ENCODE data around the gene IFNLR1.

IFNLR1 gene

DNA sequence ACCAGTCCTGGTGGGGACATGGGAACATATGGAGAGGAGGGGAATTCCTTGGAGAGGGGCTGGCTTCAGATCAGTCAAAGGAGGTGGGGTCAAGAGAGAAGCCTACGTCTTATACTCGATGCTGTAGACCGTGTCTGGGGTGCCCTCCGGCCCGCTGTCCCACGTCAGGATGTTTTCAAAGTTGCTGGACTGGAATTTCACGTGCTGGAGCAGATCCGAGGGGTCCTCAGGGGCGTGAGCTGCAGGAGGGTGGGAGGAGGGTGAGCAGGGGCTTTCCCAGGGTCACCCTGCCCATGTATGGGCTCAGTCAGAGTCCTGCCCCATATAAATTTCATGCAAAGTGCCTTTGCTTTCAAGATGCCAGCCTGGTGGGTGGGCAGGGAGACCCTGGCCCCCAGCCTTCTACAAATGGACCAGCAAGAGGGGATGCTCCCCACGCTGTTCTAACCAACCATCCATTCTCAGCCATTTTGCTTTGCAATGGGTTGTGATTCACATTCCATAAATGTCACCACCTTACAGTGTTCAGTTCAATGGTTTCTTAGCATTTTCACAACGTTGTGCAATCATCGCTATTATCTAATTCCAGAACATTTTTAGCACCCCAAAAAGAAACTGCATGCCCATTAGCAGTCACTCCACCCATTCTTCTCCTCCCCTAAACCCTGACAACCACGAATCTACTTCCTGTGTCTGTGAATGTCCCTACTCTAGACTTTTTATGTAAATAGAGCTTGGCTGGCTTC, 48.4 kb downstream of the IFNLR1 start (continued):
- no peak for TF ChIP-seq OSR1 (CRISPR knock-in tag; IDR thresholded peaks at IDR 0.05)
- TF ChIP-seq TOX (CRISPR knock-in tag; IDR thresholded peaks at IDR 0.05; ENCODE audit: borderline replicate concordance), result no peak
- no peak for TF ChIP-seq ARNTL (CRISPR knock-in tag; IDR thresholded peaks at IDR 0.05; ENCODE audit: borderline replicate concordance, low read depth)

DNA sequence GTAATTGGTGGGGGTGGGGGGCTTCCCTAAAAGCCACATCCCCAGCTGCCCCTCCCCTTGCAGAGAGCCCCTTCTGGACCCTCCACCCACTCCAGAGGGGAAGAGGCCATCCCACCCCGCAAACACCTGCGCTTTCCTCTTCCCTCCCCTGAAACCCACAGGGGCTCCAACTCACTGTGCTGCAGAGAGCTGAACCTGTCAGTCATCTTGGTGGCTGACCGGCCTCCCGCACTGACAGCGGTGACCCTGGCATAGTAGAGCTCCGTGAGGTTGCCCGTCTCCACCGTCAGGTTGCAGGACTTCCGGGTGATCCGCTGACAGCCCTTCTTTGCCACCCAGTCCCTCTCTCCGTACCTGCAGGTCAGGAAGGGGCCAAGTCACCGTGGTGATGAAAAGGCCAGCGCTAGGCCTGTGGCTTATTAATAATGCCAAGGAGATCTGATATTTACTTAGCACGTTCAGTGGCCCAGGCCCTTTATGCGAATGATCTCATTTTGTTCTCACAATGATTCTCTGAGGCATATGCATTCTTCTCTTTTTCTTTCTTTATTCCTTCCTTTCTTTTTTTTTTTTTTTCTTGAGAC, 50.0 kb downstream of the IFNLR1 start:
- TF ChIP-seq ZNF565 (CRISPR knock-in tag; conservative IDR thresholded peaks at IDR 0.05; ENCODE audit: low read depth), result no peak
- TF ChIP-seq ZFP3 (CRISPR knock-in tag; IDR thresholded peaks at IDR 0.05), result no peak
- TF ChIP-seq PATZ1 (CRISPR knock-in tag; IDR thresholded peaks at IDR 0.05; ENCODE audit: borderline replicate concordance), result no peak
- TF ChIP-seq TCF4 (CRISPR knock-in tag; IDR thresholded peaks at IDR 0.05; ENCODE audit: borderline replicate concordance), result no peak
- ATAC-seq, result no peak

DNA sequence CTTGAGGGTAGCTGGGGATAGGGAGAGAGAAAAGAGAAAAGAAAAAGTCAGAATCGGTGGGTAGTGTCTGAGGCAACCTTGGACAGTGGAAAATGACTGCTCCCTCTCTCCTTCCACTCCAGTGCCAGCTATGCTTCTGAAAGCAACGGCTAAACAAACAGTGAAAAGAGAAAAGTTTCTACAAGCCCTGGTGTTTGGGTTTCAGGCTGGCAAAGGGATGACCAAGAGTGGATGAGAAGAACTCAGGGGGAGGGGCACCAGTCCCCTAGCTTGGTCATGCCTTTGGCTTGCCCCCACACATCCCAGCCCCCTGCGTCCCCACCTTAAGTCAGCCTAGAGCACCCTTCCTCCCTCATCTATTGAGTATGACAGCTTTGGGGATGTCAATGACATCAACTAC, 52.7 kb downstream of the IFNLR1 start:
- no peak for TF ChIP-seq CSDC2 (CRISPR knock-in tag; IDR thresholded peaks at IDR 0.05)
- TF ChIP-seq SNAI2 (CRISPR knock-in tag; IDR thresholded peaks at IDR 0.05), result no peak
- TF ChIP-seq TSHZ2 (CRISPR knock-in tag; IDR thresholded peaks at IDR 0.05), result no peak
- no peak for TF ChIP-seq PPARA (CRISPR knock-in tag; IDR thresholded peaks at IDR 0.05; ENCODE audit: borderline replicate concordance)
- TF ChIP-seq ARNTL (CRISPR knock-in tag; IDR thresholded peaks at IDR 0.05; ENCODE audit: borderline replicate concordance, low read depth), result no peak
- TF ChIP-seq ZNF565 (CRISPR knock-in tag; conservative IDR thresholded peaks at IDR 0.05; ENCODE audit: low read depth), result no peak
- no peak for TF ChIP-seq ESRRG (CRISPR knock-in tag; IDR thresholded peaks at IDR 0.05)
- ATAC-seq, result no peak

DNA sequence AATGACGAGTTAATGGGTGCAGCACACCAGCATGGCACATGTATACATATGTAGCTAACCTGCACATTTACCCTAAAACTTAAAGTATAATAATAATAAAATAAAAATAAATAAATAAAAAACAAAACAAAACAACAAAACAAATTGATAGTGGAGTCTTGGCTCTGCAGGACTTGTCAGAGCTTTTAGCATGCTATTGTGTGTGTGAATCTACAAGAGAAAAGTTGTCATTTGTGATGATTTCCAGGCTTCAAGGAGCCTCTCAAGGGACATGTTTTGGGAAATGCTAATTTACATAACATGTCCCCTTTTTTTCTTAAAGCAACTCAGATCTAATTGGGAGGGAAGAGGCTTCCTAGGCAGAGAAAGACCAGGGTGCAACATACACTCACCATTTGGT, 53.3 kb downstream of the IFNLR1 start:
- no peak for ATAC-seq
- TF ChIP-seq GLIS3 (CRISPR knock-in tag; IDR thresholded peaks at IDR 0.05) (no peak), ZNF70 (CRISPR knock-in tag; IDR thresholded peaks at IDR 0.05) (no peak), CREB5 (CRISPR knock-in tag; IDR thresholded peaks at IDR 0.05; ENCODE audit: low read depth) (no peak), CSRNP3 (CRISPR knock-in tag; IDR thresholded peaks at IDR 0.05) (no peak), ARNTL (CRISPR knock-in tag; IDR thresholded peaks at IDR 0.05; ENCODE audit: borderline replicate concordance, low read depth) (no peak), ZNF565 (CRISPR knock-in tag; conservative IDR thresholded peaks at IDR 0.05; ENCODE audit: low read depth) (no peak), ZFP30 (CRISPR knock-in tag; IDR thresholded peaks at IDR 0.05) (no peak), ESRRG (CRISPR knock-in tag; IDR thresholded peaks at IDR 0.05) (no peak), ZFP3 (CRISPR knock-in tag; IDR thresholded peaks at IDR 0.05) (no peak), PPARA (CRISPR knock-in tag; IDR thresholded peaks at IDR 0.05; ENCODE audit: borderline replicate concordance) (no peak), SNAI2 (CRISPR knock-in tag; IDR thresholded peaks at IDR 0.05) (no peak), ISL1 (CRISPR knock-in tag; IDR thresholded peaks at IDR 0.05) (no peak), TSHZ2 (CRISPR knock-in tag; IDR thresholded peaks at IDR 0.05) (no peak), PATZ1 (CRISPR knock-in tag; IDR thresholded peaks at IDR 0.05; ENCODE audit: borderline replicate concordance) (no peak), POU6F1 (CRISPR knock-in tag; IDR thresholded peaks at IDR 0.05; ENCODE audit: borderline replicate concordance, low read depth) (no peak), ZNF8 (CRISPR knock-in tag; IDR thresholded peaks at IDR 0.05) (no peak)

Data from SK-N-SH treated with all-trans-retinoic acid at 6 μM for 48 hours (cell line).